ENCODE measurements around the gene SOX18. TPM values are rescaled to one million over a fixed set of nuclear protein-coding genes. Genes with fewer than 3 reads are reported as not detected.
A peak's percentile ranks its signal among the peaks of the same experiment; 100 is the strongest.

SOX18 gene
- total RNA-seq, 1 donor from 2014 or later, result 102 TPM

DNA sequence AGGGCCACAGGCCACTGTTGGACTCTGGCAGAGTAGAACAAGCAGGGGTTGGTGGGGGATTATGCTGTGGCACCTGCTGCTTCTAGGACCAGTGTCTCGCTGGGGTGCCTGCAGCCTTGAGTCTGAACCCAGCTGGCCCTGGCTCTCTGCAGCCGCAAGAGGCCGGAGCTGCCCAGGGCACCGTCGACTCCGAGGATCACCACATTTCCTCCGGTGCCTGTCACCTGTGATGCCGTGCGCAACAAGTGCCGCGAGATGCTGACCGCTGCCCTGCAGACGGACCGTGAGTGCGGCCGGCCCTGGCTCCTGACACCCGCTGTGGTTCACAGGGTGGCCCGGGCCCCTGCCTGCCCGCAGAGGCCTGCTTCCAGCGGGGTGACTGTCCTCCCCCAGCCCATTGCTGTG is 19.8 kb upstream of the SOX18 start:
- DNase-seq (ENCODE audit: extremely low read depth, low read depth, low spot score), result no peak

DNA sequence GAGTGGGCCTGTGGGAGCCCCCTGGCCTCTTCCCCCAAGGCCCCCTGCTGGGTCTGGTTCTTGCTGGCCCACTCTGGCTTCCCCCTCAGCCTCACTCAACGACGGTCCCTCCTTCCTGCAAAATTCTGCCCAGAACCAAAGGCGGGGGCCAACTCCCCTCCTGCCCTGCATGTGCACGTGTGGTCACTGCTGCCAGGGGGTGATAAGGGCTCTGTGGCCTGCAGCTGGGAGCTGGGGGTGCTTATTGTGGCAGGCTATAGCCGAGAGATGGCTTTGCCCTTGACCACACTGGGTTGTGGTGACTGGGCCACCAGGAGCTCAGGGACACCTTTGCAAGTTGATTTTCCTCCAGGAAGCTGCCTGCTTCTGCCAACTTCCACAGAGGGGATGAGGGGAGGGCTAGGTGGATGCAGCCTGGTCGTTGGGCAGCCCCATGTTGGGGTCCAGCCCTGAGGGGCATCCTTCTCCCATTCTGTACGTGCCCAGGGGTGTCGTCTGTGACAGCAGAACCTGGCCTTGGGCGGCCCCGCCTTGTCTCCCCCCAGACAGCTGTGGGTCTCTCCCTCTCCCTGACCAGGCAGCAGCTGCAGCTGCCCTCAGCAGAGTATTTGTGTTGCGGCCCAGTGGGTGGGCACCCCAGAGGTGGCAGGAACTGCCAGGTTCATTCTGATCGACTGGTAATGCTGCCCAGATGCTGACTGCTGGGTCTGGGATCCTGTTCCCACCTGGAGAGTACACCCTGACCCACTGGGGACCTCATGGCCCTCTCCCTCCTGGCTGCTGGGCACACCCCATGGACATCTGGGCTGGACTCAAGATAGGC is 19.2 kb upstream of the SOX18 start:
- DNase-seq (ENCODE audit: extremely low read depth, low read depth, low spot score), result no peak

DNA sequence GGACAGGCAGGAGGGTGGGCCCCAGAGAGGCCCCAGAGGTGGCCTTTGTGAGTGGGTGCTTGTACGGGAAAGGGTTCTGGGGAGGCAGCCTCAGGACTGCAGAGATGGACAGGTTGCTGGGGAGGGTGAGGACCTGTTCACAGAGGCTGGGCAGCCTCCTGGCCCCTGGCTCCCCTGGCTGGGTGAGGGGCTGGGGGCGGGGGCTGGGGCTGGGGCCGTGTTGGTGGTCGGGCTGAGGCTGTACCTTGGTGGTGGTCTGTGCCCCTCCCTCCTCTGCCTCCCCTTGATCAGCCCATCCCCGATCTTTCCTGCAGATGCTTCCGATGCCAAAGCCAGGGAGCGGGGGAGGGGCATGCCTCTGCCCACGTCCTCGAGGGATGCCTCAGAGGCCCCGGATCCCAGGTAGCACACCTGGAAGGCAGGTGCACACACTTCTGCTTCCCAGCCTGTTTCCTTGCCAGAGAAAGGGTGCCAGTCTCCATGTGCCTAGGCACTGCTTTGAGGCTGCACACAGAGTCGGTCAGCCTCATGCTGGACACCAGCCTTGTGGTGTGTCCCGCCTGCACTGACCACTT is 18.4 kb upstream of the SOX18 start:
- no peak for DNase-seq (ENCODE audit: extremely low read depth, low read depth, low spot score)

GRCh38 chr20:64067005-64067632 is 17.7 kb upstream of the SOX18 start:
- no peak for DNase-seq (ENCODE audit: extremely low read depth, low read depth, low spot score)

DNA sequence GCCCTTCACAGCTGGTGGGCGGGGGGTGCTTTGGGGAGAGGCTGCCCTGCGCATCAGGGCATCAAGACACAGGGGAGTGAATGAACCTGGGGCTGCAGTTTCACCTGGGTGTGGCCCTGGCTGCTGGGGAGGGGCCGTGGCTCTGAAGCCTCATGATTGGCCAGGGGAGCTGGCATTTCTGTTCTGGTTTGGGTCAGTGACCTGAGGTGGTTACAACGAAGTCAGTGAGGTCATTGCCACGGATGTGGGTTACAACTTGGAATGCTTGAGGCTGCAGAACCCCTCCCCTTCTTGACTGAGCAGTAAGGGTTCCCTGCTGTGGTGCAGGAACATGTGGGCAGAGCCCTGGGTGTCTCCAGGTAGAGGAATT is 16.5 kb upstream of the SOX18 start:
- DNase-seq (ENCODE audit: extremely low read depth, low read depth, low spot score), result no peak

DNA sequence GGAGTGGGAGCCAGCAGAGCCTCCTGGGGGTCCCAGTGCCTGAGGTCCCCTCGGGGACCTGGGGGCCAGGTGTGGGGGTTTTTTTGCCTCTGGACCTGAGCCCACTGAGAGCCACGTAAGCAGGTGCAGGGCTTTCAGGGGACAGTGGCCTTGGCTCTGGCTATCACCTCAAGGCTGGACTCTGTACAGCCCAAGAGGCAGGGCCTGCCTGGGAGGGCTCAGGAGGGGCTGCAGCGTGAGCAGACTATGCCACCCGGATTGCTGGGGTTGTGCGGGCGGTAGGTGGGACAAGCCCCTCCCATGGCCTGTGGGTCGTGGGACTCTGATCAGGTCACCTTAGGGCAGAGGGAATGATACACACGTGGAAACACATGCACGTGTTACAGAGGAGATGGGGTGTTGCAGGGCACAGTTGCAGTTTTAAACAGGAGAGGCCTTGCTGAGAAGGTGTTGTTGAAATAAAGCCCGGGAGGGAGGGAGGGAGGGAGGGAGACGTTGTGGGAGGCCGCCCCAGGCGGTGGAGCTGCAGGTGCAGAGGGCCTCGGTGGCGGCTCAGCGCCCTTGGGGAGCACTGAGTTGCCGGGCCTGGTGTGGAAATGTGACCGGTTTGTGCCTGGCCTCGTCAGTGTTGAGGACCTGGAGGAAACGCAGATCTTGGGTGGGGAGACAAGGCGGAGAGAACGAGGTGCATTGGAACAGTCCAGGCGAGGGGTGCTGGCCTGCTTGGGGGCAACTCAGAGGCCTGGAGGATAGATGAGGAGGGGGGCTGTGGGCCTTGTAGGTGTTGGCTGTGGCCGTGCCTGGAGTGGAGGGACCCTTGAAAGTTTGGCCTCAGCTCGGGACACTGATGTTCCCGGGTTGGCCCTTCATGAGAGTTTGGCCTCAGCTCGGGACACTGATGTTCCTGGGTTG is 15.9 kb upstream of the SOX18 start:
- no peak for DNase-seq (ENCODE audit: extremely low read depth, low read depth, low spot score)

DNA sequence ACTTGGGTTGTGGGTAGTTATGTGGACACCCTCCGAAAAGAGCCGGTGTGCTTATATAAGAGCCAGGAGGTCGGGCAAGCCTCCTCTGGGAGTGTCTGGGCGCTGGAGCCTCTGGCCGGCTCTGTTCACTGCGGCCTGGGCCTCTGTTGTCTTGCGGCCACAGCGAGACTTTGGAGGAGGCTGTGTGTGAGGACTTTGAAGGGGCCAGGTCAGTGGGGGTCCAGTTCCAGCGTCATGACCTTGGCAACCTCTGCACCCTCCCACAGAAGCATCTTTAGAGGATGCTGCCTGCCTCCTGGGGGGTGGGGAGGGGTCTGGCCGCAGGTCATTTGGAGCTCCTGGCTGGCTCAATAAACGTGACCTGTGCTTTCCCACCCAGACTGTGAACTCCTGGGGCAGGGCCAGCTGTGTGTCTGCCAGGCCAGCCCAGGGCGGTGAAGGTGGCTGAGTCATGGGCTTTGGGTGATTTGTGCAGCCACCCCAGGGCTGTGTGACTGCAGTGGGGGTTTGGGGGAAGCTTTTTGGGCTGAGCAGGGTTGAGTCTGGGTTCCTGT is 14.8 kb upstream of the SOX18 start:
- no peak for DNase-seq (ENCODE audit: extremely low read depth, low read depth, low spot score)

DNA sequence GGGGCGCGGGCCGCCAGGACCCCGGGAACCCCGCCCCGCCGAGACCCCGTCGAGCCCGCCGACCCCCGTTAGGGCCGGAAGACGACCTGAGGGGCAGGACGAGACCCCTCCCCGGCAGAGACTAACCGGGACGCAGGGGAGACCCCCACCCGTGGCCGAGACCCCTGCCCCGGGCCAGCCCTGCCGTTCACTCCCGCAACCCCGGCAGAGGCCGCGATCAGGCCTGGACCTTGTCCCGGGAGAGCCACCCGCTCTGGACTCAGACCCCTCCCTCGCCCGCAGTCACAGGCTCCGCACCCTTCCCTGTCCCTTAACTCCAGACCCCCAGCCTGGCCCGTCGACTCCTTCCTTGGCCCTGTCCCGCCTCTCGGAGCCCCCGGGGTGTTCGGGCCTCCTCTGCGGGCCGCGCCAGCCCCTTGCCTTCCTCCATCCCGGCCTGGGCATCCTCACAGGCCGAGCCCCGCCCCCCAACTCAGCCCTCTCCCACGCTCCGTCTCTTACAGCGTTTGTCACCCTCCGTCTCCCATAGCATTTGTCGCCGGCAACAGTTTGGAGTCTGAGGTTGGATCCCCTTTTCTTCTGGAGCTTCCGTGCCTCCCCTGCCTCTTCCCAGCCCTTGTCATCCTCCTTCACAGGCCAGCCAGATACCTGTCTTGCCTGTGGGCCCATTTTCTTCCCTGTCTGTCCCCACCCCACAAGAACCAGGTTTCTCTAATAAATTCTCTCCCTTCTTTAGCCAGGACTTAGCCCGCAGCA is 14.1 kb upstream of the SOX18 start:
- DNase-seq (ENCODE audit: extremely low read depth, low read depth, low spot score), result no peak

- DNase-seq (ENCODE audit: extremely low read depth, low read depth, low spot score), result peak; percentile 66
These were observed 13.4 kb upstream of the SOX18 start, which contains the start of gene TCEA2 for GRCh38 chr20:64062596-64063388. Gene TCEA2, plus strand, starts transcription at chr20:64063198. Its CDS starts 115 bp downstream, at chr20:64063313.

DNA sequence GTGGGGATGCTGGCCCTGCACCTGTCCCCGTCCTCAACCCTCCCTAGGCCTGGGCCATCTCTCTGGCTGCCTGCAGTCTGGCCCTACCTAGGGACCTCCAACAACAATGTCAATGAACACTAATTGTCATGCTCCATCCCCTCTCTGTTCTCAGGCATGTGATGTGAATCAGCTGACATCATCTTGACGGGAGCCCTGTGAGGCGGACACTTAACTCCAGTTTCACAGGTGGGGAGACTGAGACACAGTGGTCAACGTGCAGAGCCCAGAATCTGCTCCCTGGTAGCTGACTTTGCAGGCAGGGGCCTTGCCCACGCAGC is 12.8 kb upstream of the SOX18 start:
- DNase-seq (ENCODE audit: extremely low read depth, low read depth, low spot score), result no peak

- no peak for DNase-seq (ENCODE audit: extremely low read depth, low read depth, low spot score)
These were observed 9.1 kb upstream of the SOX18 start for GRCh38 chr20:64058536-64058935.

DNA sequence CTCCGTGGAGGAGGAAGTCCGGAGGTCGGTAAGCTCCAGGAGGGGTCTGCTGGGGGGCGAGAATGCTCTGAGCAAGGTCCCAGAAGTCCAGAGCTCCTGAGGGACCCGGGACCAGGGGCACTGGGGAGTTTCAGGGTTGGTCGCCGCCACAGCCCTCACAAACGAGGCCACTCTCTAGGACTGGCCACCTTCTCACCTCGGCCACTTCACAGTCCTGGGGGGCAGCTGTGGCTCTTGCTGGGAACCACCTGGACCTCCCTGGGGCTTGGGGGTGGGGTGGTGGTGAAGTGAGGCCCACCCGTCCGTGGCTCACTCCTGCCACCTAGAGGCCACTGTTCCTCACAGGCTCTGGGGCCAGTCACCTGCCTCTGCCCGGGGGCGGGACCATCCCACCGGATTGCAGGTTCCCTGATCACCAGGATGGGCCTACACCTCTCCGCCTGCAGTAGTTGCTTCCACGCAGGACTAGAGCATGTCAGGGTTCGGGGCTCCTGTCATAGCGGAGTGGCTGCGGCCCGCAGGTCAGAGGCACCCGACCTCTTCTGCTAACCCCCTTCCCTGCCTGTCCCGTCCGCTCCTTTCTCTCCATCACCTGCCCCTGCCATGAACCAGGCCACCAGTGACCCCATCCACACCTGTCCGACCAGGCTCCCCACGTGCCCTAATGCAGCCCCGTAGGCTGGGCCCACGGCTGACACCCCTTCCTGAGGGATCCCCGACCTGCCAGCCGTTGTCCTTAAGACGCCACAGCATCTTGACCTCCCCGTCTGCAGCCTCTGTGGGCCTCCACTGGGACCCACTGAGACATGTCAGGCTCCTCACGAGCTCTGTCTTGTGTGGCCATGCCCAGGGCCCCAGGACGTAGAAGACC is 8.4 kb upstream of the SOX18 start:
- DNase-seq (ENCODE audit: extremely low read depth, low read depth, low spot score), result no peak

DNA sequence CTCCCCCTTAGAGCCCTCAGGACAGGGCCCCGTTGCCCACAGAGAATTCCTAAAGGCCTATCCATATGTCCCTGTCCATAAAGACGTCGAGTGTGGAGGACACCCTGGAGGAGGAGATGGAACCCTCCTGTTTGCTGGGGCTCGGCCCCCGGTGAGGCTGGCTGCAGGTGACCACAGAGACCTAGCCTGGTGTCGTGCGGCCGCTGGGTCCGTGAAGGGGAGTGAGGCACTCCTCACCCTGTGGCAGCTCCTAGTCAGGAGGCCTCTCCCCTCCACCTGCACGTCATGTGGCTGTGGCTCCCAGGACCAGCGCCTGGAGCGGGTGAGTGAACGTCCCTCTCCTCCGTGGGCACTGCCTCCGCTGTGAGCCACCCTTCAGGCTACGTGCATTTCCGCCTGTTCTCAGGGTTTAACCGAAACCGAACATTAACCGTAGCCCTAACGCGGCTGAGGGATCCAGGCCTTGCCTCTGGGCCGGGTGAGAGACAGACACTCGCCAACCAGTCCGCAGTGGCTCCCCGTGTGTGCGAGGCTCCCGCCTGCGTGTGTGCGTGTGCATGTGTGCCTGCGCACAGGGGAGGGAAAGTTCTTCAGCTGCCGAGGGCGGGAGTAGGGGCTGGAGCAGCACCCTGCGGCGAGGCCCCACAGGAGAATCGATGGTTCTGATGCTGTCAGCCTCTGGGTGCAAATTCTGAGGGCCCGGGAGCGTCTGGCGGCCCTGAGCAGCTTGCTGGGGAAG is 7.6 kb upstream of the SOX18 start:
- DNase-seq (ENCODE audit: extremely low read depth, low read depth, low spot score), result no peak

GRCh38 chr20:64056639-64056888 is 7.1 kb upstream of the SOX18 start:
- no peak for DNase-seq (ENCODE audit: extremely low read depth, low read depth, low spot score)

DNA sequence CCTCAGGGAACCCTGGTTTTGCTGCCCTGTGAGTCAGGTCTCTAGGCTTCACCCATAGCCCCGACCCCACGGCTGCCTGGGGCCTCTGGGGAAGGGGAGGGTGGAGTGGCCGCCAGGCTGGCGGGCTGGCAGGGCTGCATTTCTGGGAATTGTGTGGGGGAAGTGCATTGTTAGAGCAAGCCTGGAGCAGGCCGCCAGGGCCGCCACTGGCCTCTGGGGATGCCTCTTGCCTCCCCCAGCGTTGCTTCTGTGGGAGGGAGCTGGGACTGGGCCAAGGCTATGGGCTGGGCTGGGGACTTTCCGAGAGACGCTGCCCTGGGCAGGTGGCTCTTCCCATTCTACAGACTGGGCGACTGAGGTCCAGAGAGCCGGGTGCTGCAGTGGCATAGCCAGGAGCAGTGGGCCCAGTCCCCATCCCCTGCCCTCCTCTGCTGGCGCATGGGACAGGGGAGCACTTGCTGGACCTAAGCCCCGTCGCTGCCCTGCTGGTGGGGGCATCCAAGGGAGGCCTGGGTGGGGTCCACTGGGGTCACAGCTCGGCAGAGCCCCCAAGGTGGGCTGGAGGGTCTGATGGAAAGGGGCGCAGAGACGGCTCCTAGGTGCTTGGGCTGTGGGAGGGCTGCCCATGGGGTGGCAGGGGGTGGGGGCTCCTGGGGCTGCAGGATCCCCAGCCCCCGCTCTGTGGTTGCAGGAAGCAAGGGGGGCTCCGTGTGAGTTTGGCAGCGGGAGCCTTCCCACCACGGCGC is 6.6 kb upstream of the SOX18 start:
- no peak for DNase-seq (ENCODE audit: extremely low read depth, low read depth, low spot score)

GRCh38 chr20:64055396-64055892 is 6.0 kb upstream of the SOX18 start:
- DNase-seq (ENCODE audit: extremely low read depth, low read depth, low spot score), result no peak

Measured in glomerular endothelial cell (primary cell).